WTC11 (cell line): Measurements from ENCODE around the gene COBLL1.

Experiments used
- CTCF ChIP-seq: fragments of 200-600 bp; IDR thresholded peaks from 2 replicates; pipeline ENCODE4 v1.8.0; 2022; ENCODE audit warnings: antibody characterized with exemption
- ZBTB21 ChIP-seq: sonication (generic); formaldehyde crosslinking; IDR thresholded peaks from 2 replicates; pipeline ENCODE4 v1.8.1; 2023; ENCODE audit warnings: mild to moderate bottlenecking, missing genetic modification reagents, borderline replicate concordance

- TF ChIP-seq CTCF: no peak
- TF ChIP-seq ZBTB21 (CRISPR knock-in tag): no peak
These were observed 141.2 kb downstream of the COBLL1 start for GRCh38 chr2:164700390-164700789.
